ENCODE data around the gene DHX15.

The DHX15 gene

DNA sequence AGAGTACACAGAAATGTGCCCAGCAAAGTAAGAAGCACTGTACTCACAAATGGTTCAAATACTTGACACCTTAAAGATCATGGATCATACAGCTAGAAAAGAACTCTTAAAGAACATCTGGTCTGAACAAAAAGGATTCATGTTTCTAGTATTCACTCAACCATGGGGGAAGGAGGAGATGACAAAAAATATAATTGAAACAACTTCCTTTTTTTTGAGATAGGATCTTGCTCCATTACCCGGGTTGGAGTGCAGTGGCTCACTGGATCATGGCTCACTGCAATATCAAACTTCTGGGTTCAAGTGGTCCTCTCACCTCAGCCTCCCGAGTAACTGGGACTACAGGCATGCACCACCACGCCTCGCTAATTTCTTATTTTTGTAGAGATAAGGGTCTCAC, 6.0 kb downstream of the DHX15 start:
- ChIA-PET POLR2A (no interaction called here), CTCF (no interaction called here)
- DNase-seq (ENCODE audit: extremely low spot score) = no peak
- TF ChIP-seq SUZ12 (IDR thresholded peaks at IDR 0.05) (no peak), TARDBP (IDR thresholded peaks at IDR 0.05) (no peak), CTBP1 (IDR thresholded peaks at IDR 0.05; ENCODE audit: borderline replicate concordance) (no peak), ELF4 (IDR thresholded peaks at IDR 0.05) (no peak), BHLHE40 (IDR thresholded peaks at IDR 0.05; ENCODE audit: borderline replicate concordance) (no peak), FOXK2 (IDR thresholded peaks at IDR 0.05) (no peak), L3MBTL2 (conservative IDR thresholded peaks at IDR 0.05) (no peak), FOXA1 (IDR thresholded peaks at IDR 0.05) (no peak), HDGF (IDR thresholded peaks at IDR 0.05; ENCODE audit: borderline replicate concordance) (no peak), SP1 (IDR thresholded peaks at IDR 0.05) (no peak), ARNT (IDR thresholded peaks at IDR 0.05) (no peak), NFRKB (IDR thresholded peaks at IDR 0.05) (no peak), LEF1 (IDR thresholded peaks at IDR 0.05; ENCODE audit: borderline replicate concordance) (no peak), FOXM1 (IDR thresholded peaks at IDR 0.05; ENCODE audit: borderline replicate concordance) (no peak), ZNF384 (IDR thresholded peaks at IDR 0.05) (no peak)
- TF ChIP-seq, protein P1, sequence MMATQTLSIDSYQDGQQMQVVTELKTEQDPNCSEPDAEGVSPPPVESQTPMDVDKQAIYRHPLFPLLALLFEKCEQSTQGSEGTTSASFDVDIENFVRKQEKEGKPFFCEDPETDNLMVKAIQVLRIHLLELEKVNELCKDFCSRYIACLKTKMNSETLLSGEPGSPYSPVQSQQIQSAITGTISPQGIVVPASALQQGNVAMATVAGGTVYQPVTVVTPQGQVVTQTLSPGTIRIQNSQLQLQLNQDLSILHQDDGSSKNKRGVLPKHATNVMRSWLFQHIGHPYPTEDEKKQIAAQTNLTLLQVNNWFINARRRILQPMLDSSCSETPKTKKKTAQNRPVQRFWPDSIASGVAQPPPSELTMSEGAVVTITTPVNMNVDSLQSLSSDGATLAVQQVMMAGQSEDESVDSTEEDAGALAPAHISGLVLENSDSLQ (IDR thresholded peaks at IDR 0.05) = no peak

DNA sequence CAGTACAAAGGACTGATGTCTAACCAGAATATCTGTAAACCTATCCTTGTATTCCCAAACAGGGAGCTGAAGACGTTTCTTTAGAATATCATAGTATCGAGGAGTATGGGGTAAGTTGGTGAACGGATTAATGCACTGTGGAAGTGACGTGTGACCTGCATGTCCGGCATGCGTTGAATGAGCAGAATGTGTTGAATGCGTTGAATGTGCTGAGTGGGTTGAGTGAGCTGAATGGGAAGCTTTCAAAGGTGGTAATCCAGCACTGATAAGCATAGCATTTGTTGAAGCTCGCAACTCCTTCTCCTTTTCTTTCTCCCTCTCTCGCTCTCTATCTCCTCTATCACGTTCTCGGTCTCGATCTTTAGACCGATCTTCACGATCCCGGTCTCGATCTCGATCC, 8.1 kb downstream of the DHX15 start:
- TF ChIP-seq TARDBP (IDR thresholded peaks at IDR 0.05) = no peak
- no peak for TF ChIP-seq FOXM1 (IDR thresholded peaks at IDR 0.05; ENCODE audit: borderline replicate concordance)
- TF ChIP-seq ZNF384 (IDR thresholded peaks at IDR 0.05) = no peak
- TF ChIP-seq, protein P1 (IDR thresholded peaks at IDR 0.05) = no peak
- TF ChIP-seq BHLHE40 (IDR thresholded peaks at IDR 0.05; ENCODE audit: borderline replicate concordance) = no peak
- no peak for TF ChIP-seq NFRKB (IDR thresholded peaks at IDR 0.05)
- no peak for TF ChIP-seq SP1 (IDR thresholded peaks at IDR 0.05)
- no peak for TF ChIP-seq ARNT (IDR thresholded peaks at IDR 0.05)
- ChIA-PET POLR2A (interaction anchor here (1.4 kb wide), 1 partner anchor 8 kb away, joined by 6 read pairs; the partner anchor contains the start of gene DHX15), CTCF (no interaction called here)
- no peak for DNase-seq (ENCODE audit: extremely low spot score)

DNA sequence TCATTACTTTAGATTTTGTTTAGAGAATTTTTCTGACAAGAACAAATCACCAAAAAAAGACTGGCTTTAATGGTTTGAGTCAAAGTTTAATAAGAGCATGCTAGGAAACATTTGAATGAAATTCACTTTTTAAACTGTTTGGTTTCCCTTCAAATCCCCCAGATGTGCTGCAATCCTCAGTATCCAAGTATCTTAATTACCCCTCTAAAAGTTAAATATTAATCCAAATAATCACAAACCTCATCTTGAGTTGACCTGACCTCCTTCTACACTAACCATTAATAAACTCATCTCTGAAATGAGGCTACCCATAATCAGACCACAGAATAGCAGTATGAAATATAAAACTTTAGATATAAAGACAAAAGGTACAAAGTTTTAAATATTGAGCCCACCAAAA, 10.1 kb downstream of the DHX15 start:
- TF ChIP-seq ZNF384 (IDR thresholded peaks at IDR 0.05) (no peak; the same call in 1 of the 2 replicates), TARDBP (IDR thresholded peaks at IDR 0.05) (no peak), FOXK2 (IDR thresholded peaks at IDR 0.05) (no peak), CTBP1 (IDR thresholded peaks at IDR 0.05; ENCODE audit: borderline replicate concordance) (no peak), SUZ12 (IDR thresholded peaks at IDR 0.05) (no peak), ARNT (IDR thresholded peaks at IDR 0.05) (no peak), HDGF (IDR thresholded peaks at IDR 0.05; ENCODE audit: borderline replicate concordance) (no peak), L3MBTL2 (conservative IDR thresholded peaks at IDR 0.05) (no peak), NFRKB (IDR thresholded peaks at IDR 0.05) (no peak), FOXA1 (IDR thresholded peaks at IDR 0.05) (no peak), BHLHE40 (IDR thresholded peaks at IDR 0.05; ENCODE audit: borderline replicate concordance) (no peak), FOXM1 (IDR thresholded peaks at IDR 0.05; ENCODE audit: borderline replicate concordance) (no peak), SP1 (IDR thresholded peaks at IDR 0.05) (no peak), LEF1 (IDR thresholded peaks at IDR 0.05; ENCODE audit: borderline replicate concordance) (no peak)
- TF ChIP-seq, protein P1 (IDR thresholded peaks at IDR 0.05) = no peak
- POLR2A ChIA-PET = interaction anchor here (2.6 kb wide), 1 partner anchor 10 kb away, joined by 21 read pairs; the partner anchor contains the start of gene DHX15
- CTCF ChIA-PET = interaction anchor here (0.7 kb wide), 1 partner anchor 1322 kb away, joined by 3 read pairs; no protein-coding TSS in a partner anchor
- DNase-seq (ENCODE audit: extremely low spot score) = no peak

DNA sequence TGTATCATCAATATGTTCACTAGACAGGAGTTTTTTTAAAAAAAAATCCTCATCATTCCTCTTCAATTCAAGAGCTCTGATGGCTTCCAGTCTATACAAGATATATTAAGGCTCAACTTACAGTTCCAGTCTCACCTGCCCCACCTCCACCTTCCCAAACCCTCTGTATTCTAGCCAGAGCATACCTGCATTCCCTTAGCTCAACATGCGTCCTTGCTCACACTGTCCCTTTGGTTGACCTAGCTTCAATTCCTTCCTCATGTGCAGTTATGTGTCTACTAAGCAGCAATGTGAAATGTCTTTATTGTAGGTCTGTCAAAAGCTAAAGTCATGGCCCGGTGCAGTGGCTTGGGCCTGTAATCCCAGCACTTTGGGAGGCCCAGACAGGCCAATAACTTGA, 10.8 kb downstream of the DHX15 start:
- CTCF ChIA-PET = no interaction called here
- TF ChIP-seq FOXK2 (IDR thresholded peaks at IDR 0.05) (no peak), TARDBP (IDR thresholded peaks at IDR 0.05) (no peak), ELF4 (IDR thresholded peaks at IDR 0.05) (no peak), SUZ12 (IDR thresholded peaks at IDR 0.05) (no peak), CTBP1 (IDR thresholded peaks at IDR 0.05; ENCODE audit: borderline replicate concordance) (no peak), NFRKB (IDR thresholded peaks at IDR 0.05) (no peak), ZNF384 (IDR thresholded peaks at IDR 0.05) (no peak), FOXA1 (IDR thresholded peaks at IDR 0.05) (no peak), SP1 (IDR thresholded peaks at IDR 0.05) (no peak), HDGF (IDR thresholded peaks at IDR 0.05; ENCODE audit: borderline replicate concordance) (no peak)
- TF ChIP-seq, protein P1 (IDR thresholded peaks at IDR 0.05) = no peak
- no peak for DNase-seq (ENCODE audit: extremely low spot score)
- POLR2A ChIA-PET = interaction anchor here (2.6 kb wide), 1 partner anchor 11 kb away, joined by 21 read pairs; the partner anchor contains the start of gene DHX15

DNA sequence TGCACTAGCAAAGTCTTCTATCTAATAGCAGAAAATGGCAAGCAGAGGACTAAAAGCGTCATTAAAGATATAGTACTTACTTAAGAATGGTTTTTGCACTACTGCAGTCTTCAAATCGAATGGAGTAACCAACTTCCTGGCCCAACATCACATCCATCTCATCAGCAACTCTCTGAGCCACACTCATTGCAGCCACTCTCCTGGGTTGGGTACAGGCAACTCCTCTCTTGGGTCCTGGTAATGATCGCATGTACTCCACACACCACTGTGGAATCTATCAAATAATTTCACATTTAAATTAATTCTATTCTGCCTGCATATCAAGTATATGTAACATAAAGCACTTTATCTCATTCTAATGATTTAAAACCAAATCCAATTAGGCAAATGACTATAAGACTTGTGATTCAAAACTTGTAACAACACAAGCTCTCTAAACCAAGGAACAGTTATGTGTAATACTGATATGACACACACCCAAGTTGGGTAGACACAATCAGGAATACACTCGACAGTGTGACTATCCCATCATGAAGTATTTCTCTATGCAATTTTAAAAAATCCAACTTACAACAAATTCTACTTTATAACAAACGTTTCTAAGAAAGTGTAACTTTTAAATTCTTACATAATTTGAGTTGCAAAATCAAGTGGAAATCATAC, 13.6 kb downstream of the DHX15 start:
- CTCF ChIA-PET = no interaction called here
- DNase-seq (ENCODE audit: extremely low spot score) = no peak
- POLR2A ChIA-PET = interaction anchor here (1.0 kb wide), 1 partner anchor 14 kb away, joined by 4 read pairs; the partner anchor contains the start of gene DHX15
- TF ChIP-seq SP1 (IDR thresholded peaks at IDR 0.05) (no peak), NFRKB (IDR thresholded peaks at IDR 0.05) (no peak), FOXM1 (IDR thresholded peaks at IDR 0.05; ENCODE audit: borderline replicate concordance) (no peak), TARDBP (IDR thresholded peaks at IDR 0.05) (no peak), HDGF (IDR thresholded peaks at IDR 0.05; ENCODE audit: borderline replicate concordance) (no peak)
